ENCODE measurements around the gene STXBP4.

The STXBP4 gene

DNA sequence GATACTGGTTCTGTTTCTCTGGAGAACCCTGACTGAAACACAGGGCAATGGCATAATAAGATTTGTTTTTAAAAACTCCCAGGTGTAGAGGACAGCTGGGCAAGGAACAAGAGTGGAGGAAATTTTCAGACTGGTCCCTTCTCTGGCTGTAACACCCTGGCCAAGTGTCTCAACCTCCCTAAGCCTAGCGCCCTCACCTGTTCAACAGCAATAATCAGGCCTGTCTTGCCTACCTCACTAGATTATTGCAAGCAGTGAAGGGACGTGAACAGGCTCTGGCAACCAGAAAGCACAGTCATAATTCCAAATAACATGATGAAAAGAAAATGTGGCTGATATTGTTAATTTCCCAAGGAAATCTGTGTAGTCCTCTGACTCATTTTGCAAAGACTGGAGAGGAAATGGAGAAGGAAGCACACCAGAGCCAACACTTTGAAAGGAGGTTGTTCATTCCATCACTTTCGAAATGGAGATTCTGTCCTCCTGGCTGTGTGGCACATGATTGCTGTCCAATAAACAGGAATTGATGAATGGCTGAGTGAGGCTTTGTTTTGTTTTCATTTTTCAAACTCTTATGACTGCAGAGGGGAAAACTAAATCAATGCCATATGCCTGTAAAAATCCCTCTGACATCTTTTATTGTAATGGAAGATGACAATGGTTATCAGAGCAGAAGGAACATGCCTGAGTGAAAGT is 208.7 kb downstream of the STXBP4 start:
- no peak for DNase-seq

DNA sequence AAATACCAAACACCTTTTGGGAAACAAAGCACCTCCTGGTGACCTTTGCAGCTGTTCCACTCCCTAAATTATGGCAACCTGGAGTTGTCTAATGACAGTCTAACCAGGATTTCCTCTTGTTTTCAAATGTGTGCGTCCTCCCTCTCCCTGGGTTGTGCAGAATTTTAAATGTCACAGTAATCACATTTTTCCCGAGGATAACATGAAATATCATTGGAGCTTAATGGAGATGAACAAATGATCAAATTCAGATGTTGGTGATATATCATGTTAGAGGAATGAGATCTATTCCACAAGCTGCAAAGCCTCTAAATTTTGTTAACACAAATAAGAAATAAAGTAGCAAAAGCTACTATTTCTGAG is 209.3 kb downstream of the STXBP4 start:
- no peak for DNase-seq

DNA sequence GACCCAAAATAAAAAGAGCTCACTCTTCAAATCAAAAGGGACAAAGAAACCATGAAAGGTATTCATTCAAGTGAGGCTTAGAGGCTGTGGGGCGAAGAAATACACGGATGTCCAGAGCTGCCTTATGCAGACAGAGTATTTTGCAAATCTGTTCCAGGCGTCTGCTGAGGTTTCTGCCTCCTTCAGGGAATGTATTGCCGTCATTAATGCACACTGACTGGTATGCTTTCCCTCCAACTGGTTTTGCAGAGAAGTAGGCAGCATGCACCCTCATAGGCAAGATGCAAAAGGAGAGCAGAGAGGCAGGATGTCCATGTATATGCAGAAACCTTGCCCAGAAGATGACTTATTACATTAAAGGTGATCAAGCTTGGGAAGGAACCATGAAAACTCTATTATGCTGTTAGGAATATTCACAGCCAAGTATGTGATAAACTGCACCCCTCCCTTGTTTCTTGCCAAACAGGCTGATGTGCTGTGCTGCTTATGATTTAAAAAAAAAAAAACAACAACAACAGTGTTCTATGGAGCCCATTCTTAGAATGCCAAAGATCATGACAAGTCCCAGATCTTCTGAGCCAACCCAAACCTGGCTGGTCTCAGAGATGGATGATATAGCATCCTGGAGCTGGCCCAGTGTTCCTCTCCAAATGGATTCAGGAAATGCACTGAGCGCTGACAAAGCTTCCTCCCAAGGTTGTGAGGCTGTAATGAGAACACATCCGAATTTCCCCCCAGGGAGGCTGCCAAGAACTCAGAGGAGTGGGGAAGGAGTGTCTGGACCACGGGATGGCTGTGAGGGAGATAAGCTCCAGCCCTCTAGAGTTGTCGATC is 218.6 kb downstream of the STXBP4 start:
- no peak for DNase-seq

DNA sequence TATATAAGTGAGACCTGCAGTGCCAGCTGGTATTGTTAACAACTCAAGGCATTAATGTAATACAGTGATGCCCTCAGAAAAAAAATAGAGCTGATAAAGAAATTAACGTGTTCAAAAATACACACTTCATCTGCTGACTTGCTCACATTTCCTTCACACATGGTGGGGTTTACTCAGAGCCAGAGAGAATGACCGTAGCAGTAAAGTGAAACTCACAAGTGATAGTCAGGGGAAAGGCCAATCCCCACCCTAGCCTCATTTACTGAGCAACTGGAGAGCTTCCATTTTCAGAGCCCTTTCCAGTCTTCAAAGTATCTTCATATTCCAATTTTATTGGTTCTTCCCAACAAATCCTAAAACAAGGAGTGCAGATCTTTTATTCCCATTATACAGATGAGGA is 222.2 kb downstream of the STXBP4 start:
- DNase-seq: no peak

DNA sequence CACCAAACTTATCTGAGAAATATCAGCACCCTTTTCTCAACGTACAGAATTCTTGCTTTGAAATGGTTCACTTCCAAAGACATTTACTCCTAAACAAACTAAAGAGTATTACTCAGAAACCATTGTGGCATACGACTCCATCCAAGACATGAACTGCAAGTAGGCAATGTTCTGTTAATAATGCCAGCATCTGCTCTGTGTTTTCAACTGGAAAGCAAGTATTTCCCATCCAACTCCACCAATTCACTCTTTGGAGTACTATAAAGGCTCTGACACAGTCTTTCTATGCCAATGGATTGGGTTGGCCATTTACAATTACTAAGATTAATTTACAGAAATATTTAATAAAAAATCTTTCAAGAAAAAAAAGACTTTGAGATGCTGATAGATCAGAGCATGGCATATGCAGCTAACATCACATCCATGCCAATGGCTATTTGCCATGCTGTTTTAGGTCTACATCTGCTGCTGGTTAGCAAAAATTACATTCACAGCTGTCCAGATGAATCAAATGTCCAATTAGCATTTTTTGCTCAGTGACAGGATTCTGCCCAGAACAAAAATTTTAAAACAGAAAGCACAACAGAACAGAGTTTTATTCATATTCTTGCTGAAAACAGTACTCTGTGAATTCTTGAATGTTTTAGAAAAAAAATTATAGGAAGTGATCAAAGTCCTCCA is 230.3 kb downstream of the STXBP4 start:
- DNase-seq: no peak

DNA sequence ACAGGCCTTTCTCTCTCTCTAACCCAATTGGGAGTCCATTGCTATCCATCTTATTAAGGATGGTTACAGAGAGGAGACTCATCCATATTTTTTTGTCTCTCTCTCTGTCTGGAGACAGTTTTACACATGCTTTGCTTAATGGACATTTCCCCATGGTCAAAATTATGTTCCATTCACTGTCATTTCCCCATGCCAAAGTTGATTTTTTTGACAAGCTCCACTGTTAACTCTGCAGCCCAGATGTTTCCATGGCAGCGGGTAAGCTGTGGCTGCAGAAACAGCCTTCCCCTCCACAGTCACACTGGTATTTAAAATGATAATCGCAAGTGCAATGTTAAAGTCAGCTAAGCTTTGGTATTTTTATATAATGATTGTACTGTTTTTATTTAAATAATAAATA is 232.3 kb downstream of the STXBP4 start:
- DNase-seq: no peak

DNA sequence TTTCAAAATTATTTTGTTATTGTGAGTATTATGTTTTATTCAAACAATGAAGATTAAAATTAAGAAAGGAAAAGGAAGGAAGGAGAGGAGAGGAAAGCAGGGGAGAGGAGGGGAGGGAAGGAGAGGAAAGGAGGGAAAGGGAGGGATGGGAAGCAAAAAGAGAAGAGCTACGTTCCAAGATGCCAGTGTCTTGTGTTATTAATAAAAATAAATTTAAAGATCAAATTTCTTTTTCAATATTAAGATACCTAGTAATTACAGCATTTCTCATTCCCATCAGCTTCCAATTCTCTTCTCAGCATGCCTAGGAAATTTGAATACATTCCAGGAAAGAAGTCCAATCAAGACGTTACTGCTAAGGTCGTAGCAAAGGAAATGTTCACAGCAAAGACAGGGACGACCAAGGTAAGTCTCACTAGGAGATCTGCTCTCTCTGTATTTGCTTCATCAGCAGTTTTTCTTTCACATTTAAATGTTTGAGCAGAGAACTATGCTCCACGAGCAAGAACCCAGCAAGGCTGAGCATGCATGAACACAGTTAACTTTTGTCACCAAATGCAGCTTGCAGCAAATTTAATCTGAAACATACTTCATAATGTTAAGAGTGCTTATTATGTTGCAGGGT is 232.9 kb downstream of the STXBP4 start:
- DNase-seq: no peak

DNA sequence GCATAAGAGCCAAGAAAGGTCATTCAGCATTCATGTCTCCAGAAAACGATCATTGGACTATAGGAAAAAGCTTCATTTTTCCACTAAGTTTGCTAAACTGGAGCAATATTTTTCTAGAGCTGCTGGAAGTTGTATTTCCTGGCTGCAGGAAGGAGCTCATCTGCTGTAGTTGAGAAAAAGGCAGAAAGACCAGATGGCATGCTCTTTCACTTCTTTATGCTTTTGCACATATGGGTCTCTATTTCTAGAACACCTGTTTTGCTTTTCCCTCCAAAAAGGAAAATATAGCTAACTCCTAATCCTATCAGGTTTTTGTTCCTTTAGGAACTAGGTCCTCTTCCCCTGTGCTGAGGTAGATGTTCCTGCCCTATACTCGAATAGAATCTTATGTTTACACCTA is 234.3 kb downstream of the STXBP4 start:
- no peak for DNase-seq

DNA sequence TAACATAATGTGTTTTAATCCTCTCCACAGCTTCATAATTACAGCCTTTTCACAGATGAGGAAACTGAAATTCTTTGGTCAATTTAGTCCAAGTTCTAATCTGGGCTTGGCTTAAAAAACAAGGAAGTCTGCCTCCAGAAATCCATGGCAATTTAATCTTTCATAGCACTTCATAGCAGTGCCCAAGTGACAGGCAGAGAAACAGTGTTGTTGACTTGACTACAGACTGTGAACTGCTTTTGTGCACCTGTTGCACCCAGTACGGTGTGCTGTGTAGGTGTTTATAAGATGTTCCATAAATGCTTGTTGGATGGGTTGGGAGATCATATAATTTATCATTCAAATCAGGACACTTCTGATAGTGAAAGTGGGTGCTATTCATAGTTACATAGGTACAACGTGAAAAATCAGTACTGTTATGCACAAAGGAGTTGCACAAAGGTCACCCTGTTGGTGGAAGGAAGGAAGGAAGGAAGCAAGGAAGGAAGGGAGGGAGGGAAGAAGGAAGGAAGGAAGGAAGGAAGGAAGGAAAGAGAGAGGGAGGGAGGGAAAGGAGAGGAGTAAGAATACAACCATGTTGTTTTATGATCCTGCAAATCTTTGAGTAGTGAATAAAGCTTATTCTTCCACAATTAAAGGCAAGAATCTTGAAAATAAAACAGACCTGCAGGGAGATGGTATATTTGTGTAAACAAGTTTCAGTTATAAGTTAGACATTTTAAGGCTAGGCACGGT is 239.7 kb downstream of the STXBP4 start:
- no peak for DNase-seq

DNA sequence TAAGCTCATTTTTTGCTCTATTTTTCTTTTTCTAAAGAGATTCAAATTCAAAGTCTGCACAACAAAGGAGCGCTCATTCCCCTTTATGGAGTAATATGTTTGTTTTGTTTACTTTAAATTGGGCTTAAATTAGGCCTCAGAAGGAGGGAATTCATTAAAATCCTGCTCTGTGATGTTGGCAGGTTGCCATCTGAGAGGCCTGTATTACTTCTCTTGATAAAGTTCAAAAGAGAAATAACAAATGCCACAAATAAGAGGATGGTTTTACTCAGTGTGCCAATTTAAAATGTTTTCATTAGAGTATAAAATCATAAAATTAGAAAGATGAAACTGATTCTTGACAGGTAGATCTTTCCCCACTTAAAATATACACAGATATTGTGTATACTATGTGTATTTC is 241.7 kb downstream of the STXBP4 start:
- no peak for DNase-seq

DNA sequence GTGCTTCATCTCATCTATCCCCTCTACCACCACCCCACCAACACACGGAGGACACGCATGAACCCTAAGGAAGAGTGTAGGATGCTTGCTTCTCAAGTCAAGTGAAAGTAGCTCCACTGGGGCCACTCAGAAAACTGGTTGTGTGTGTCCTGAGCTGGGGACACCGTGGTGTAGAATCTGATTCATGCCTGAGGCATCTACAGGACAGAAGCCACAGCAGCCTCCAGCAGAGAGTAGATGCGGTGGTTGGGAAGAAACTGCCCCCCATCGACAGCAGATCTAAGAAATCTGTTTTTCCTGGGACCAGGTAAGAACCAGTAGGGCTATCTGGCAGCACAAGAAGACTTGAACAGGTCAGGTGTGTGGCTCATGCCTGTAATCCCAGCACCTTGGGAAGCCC is 244.3 kb downstream of the STXBP4 start:
- no peak for DNase-seq

DNA sequence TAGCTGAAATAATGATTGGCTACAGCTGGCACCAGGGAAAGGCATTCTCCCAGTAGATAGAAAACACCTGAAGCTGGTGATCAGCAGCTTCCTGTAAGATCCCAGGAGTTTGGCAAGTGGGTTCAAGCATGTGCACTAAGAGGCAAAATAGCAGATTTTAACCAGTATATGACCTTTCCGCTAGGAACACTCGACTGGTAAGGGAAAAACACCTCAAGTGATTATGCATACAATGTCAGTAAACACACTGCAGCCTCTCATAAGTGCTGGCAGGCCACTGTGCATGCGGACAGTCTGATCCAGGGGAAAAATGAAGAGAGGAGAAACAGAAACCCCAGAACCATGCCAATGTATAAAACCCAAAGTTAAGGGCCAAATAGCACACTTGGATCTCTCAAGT is 247.1 kb downstream of the STXBP4 start:
- no peak for DNase-seq

DNA sequence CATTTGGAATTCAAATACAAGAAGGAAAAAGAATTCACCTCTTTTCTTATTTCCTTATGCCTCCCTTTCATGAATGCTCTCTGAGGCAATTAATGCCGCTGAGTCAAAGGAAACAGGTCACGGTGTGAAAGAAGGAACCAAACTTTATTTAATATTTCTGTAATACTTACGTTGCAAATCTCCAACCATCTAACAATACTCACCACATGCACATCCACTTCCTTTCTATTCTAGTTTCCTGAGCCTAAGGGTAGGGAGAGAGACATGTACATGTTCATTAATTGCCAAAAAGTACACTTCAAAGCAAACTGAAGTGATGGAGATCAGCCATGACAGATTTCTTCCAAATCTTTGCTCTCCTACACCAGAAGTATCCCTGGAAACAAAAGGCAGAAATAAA is 248.3 kb downstream of the STXBP4 start:
- DNase-seq: no peak

DNA sequence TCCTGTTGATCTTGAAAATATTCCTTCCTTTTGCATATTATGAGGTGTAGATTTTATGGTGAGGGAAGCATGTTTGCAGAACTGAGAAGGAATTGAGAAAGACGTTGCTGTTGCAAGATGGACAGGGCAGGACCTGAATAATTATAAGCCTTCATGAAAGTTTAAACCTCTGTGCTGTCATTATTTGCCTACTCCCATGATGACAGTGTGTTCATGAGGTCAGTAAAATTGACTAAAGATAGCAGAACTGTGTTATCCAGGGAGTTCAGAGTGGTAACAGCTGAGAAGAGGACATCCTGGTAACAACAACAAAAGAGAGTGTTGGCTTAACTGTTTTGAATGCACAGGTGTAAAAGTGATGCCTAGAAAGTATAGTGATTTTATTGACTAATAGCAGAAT is 250.9 kb downstream of the STXBP4 start:
- no peak for DNase-seq

DNA sequence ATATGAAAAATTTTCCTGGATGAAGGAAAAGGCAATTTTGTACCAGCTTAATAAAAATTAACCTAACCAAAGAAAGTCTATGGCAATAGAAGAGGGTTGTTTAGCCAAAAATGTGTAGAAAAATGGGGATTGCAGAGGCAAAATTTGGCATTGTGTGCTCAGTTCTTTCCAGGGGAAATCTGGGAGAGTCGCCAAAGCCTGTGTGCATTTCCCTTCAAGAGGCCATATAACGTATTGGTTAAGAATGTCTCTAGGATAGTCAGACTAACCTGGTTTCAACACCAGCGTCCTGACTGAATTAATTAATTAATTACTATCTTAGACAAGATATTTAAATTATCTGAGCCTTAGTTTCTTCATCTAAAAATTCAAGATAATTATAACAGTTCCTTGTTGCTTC is 251.4 kb downstream of the STXBP4 start:
- no peak for DNase-seq

Data from CD4-positive, alpha-beta T cell treated with Interleukin-17A for 1 hour (primary cell).